Stimulated activated effector memory CD8-positive, alpha-beta T cell treated with anti-CD3 and anti-CD28 coated beads, Interleukin-12 subunit alpha, Interleukin-12 subunit beta, amount 100 ng/mL, for 72 hours (primary cell): ENCODE measurements around the gene KIF3A.

Source experiments
- ATAC-seq: fragments of 150-1000 bp; cut with Tn5 transposase; 2 replicates; pipeline ENCODE4 v1.10.0; 2021
- DNase-seq, 2 donors: peaks; one replicate each; pipeline ENCODE4 v3.0.0; 2021 to 2022; ENCODE audit warnings: low spot score in 2 of 2
- H3K27ac Mint-ChIP-seq: one replicate; pipeline ENCODE4 v1.8.0; 2022; ENCODE audit warnings: mild to moderate bottlenecking, mixed read lengths
- H3K36me3 Mint-ChIP-seq: one replicate; pipeline ENCODE4 v1.8.0; 2022; ENCODE audit warnings: mild to moderate bottlenecking, mixed read lengths
- H3K4me1 Mint-ChIP-seq: one replicate; pipeline ENCODE4 v1.8.0; 2022; ENCODE audit warnings: mixed read lengths
- H3K4me3 Mint-ChIP-seq: one replicate; pipeline ENCODE4 v1.8.0; 2022; ENCODE audit warnings: mild to moderate bottlenecking, mixed read lengths
- H3K9me3 Mint-ChIP-seq: one replicate; pipeline ENCODE4 v1.8.0; 2022; ENCODE audit warnings: mixed read lengths

Gene KIF3A

DNA sequence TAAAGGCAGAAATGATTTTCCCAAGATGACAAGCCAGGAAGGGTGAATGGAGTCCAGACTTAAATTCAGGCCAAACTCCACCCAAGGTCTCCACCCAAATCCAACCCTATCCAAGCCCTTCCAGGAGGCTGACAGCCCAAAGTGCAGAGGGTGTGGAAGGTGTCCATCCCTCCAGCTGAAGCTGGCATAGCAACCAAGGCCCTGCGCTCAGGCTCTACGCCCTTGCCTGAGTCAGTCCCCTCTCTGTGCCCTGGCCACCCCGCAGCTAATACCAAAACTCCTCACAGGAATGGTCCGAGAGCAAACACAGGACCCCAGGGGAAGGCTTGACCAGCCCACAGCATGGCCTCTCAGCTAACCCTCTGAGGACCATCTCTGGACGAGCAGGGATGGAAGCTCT lies 37.5 kb upstream of the KIF3A start:
- peak overlapping the region; percentile 34 for H3K27ac Mint-ChIP-seq
- no peak for ATAC-seq
- DNase-seq = peak in 1 of 2 donors; percentile 47
- H3K36me3 Mint-ChIP-seq = no peaks in the 10 kb centered on the region
- H3K4me3 Mint-ChIP-seq = peak overlapping the region; percentile 62
- peaks cover 45% of the 10 kb centered on the region for H3K4me1 Mint-ChIP-seq
- H3K9me3 Mint-ChIP-seq = no peaks in the 10 kb centered on the region

DNA sequence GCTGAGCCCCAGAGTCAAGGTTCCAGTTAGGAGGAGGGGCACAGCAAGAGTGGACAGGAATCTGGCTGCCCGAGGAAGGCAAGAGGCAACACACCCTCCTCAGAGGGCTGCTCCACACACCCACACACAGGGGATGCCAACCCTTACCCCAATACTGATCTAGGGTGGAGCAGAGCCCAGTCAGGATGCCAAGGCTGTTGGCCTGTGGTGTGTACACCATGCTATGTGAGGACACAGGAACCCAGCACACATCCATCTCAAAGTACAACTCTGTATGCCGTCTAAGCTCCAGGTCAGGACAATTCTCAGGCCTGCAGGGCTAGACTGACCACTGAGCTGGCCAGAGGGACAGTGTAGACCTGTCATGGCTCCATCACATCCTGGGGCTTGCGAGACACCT lies 37.1 kb upstream of the KIF3A start:
- DNase-seq = no peak
- Mint-ChIP-seq H3K4me1 (peaks cover 45% of the 10 kb centered on the region), H3K27ac (no peak overlapping the region), H3K36me3 (no peaks in the 10 kb centered on the region), H3K4me3 (no peak overlapping the region), H3K9me3 (no peaks in the 10 kb centered on the region)
- no peak for ATAC-seq

DNA sequence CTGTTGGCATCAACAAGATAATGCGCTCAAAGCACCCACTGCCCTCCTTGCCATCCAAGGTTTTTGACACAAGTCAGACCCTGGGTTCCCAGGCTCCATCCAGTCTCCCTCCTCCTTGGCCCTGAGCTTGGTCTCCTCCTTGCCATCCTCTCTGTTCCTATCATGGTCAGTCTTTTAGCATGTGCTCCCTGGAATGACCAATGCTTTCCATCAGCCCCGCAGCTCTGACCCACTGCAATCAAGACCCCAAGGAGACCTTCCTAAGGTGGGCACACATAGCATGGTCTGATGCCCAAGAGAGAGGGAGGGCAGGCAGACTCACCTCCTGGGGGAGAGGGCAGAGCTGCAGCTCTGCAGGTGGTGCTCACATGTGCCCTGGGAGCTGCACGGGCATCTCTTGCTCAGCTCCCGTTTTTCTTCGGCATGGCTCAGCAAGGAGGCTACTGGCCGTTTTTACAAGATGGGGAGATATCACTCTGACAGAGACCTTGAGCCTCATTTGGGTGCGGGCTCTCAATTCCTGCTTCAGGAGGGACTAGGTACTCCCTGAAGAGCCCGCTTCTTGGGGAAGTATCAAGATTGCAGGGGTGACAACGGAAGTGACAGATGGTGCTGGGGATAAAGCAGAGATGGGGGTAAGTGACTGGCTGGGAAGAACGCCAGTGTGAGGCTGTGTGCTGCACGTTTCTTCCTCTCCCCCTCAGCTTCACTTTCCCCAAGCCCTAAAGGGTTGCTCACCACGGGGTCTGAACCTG lies 36.4 kb upstream of the KIF3A start:
- H3K4me3 Mint-ChIP-seq = no peak overlapping the region
- peaks cover 45% of the 10 kb centered on the region for H3K4me1 Mint-ChIP-seq
- ATAC-seq (no peak), DNase-seq (peak in 1 of 2 donors; percentile 48)
- H3K9me3 Mint-ChIP-seq = no peaks in the 10 kb centered on the region
- no peak overlapping the region for H3K27ac Mint-ChIP-seq
- H3K36me3 Mint-ChIP-seq = no peaks in the 10 kb centered on the region

DNA sequence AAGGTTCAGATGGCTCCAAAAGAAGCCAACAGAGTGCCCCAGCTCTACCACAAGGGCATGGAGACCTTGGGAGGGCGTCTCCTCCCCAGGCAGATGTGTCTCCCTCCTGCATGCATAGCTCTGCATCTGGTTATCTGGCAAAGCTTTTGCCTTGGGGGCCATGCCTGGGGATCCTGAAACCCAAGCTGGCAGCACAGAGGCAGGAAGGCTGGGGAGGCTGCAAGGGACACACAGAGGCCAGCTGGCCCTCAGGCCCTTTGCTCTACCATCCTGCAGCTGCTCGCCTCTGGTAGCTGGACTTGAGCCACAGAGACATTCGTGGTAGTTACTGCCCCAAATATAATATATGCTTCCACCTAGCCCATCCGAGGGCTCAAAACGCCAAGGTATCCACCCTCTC lies 35.8 kb upstream of the KIF3A start:
- ATAC-seq = no peak
- H3K9me3 Mint-ChIP-seq = no peaks in the 10 kb centered on the region
- no peak for DNase-seq
- H3K36me3 Mint-ChIP-seq = no peaks in the 10 kb centered on the region
- peak overlapping the region; percentile 51 for H3K27ac Mint-ChIP-seq
- H3K4me1 Mint-ChIP-seq = peaks cover 41% of the 10 kb centered on the region
- no peak overlapping the region for H3K4me3 Mint-ChIP-seq

DNA sequence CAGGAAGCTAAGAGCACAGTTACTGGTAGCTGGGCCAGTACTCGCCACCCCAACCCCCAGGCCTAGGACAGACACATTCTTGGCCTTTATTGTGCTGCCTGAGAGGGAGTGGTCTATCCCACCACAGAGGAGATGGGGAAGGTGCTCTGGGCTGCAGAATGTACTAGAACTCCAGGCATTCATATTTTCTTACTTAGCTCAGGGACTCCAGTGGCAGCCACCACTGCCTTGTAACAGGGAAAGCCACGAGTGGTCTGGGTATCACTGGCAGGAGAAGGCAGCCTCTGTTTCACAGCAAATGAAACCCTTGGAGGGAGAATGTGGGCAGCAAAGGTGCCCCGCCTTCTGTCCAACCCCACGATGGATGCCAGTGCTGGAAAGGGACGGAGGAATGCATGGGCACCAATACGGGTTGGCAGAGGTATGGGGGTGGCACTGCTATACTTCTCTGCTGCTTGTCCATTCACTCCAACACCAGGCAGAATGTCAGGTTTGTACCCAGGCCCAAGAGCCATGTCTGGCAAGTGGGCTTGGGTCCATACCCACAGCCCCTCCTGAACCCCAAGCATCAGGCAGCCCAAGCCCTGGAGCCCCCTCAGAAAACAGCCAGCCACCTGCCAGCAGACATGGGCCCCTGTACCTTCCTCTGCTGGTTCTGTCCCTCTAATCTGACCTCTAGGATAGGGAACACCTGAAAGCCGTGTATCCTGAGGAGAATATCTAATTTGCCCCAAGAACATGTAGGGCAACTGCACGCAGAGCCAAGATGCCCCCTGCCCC lies 35.1 kb upstream of the KIF3A start:
- Mint-ChIP-seq H3K4me1 (peaks cover 37% of the 10 kb centered on the region), H3K36me3 (no peaks in the 10 kb centered on the region), H3K9me3 (no peaks in the 10 kb centered on the region), H3K27ac (peak overlapping the region; percentile 76), H3K4me3 (no peak overlapping the region)
- ATAC-seq (no peak), DNase-seq (no peak)

DNA sequence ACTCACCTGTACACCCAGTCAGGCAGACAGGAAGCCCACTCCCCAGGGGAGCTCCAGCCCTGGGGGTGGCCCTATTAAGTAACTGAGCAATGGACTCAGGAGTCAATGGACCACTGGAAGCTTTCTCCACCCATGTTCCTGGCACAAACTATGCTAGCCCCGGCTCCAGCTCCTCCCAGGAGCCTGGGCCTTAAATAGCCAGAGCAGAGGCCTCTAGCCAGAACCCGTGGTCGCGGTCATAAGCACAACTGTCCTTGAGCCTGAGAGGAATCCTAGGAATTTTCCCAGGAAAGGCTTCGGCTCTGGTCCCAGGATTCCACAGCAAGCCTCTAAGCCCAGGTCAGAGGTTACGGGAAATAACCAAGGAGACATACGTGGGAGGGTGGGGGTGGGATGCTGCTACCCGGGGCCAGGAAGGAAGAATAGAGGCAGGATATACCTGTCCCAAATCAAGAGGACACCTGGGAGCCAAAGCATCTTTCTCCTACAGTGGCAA lies 34.2 kb upstream of the KIF3A start:
- Mint-ChIP-seq H3K9me3 (no peaks in the 10 kb centered on the region), H3K36me3 (no peaks in the 10 kb centered on the region), H3K4me1 (peaks cover 37% of the 10 kb centered on the region), H3K4me3 (no peak overlapping the region), H3K27ac (no peak overlapping the region)
- DNase-seq (no peak), ATAC-seq (no peak)

DNA sequence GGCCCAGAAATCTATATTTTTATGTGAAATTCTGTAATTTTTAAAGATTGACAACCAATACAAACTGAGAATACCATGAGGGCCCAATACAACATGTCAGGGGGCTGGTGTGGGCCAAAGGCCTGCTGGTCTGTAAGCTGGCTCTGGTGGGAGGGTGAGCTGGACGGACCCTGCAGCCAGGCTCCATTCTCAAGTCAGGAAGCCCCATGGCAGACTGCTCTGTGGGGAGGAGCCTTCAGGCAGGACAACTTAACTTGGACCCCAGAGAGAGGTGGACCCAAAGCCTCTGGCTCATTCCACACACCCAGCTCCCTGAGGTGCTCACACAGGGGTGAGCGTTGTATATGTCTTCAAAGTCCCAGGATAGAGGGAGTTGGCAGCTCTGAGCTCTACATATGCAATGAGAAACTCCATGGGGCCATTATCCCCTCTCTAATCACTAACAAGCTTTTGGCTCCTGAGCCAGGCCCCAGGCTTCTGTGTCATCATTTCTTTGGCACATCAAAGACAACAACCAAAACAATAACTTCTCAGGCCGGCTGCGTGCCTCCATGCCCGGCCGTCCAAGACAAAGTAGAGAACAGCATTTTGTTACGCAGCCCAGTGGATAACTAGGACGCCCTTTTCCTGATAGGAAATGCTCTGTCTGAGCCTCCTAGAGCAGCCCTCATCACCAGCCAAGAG lies 33.3 kb upstream of the KIF3A start:
- DNase-seq (no peak), ATAC-seq (no peak)
- Mint-ChIP-seq H3K4me3 (no peak overlapping the region), H3K4me1 (peaks cover 29% of the 10 kb centered on the region), H3K9me3 (no peaks in the 10 kb centered on the region), H3K36me3 (no peaks in the 10 kb centered on the region), H3K27ac (no peak overlapping the region)

DNA sequence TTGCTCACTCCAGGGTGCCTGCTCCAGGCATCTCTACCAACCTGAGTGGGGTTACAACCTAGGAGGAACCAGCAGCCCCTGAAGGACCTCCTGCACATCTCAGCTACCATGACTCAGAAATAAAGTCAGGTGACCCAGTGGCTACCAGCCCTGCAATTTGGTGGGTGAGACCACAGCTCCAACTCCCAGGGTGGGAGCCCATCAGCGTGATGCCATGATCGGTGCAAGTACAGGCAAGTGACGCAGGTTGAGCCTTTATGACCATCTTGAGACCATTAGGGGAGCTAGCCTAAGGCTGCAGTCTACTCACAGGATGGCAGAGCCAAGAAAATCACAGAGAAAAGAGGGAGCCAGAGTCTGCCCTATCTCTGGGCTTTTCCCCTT lies 31.1 kb upstream of the KIF3A start:
- DNase-seq (no peak), ATAC-seq (no peak)
- Mint-ChIP-seq H3K9me3 (no peaks in the 10 kb centered on the region), H3K27ac (no peak overlapping the region), H3K4me3 (no peak overlapping the region), H3K4me1 (peaks cover 9% of the 10 kb centered on the region), H3K36me3 (peaks cover 7% of the 10 kb centered on the region)

DNA sequence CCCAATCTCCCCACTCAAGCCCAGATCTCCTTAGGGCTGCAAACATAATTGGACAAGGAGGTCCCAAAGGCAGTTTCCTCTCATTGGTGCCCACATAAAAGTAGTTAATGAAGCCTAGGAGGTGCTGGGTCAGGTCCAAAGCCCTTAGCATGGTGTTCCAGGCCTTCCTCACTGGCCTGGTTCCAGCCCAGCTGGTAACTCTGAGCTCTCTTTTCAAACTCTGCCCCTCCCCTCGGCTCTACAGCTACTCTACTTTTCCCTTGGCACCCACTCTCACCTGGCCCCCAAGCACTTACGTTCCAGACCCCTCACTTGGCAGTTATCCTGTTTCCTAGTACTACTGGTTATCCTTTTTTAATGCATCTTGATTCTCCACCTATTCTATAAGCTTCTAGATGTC lies 29.8 kb upstream of the KIF3A start:
- Mint-ChIP-seq H3K9me3 (no peaks in the 10 kb centered on the region), H3K4me3 (no peak overlapping the region), H3K4me1 (peaks cover under 1% of the 10 kb centered on the region), H3K27ac (no peak overlapping the region), H3K36me3 (peaks cover 7% of the 10 kb centered on the region)
- no peak for DNase-seq
- no peak for ATAC-seq

DNA sequence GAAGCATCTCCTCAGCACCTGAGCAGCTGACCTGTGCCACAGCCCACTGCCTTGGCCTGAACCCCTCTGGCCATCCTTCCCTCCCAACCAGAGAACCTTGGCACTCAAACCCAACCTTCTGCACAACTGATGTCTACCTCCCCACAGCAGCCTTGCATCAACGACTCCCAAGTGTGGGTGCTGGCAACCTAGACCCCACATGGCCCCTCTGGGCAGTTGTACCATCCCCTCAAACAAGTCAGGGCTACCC lies 29.4 kb upstream of the KIF3A start:
- H3K9me3 Mint-ChIP-seq = no peaks in the 10 kb centered on the region
- DNase-seq = no peak
- ATAC-seq = no peak
- peaks cover 8% of the 10 kb centered on the region for H3K36me3 Mint-ChIP-seq
- no peak overlapping the region for H3K27ac Mint-ChIP-seq
- H3K4me3 Mint-ChIP-seq = no peak overlapping the region
- H3K4me1 Mint-ChIP-seq = no peaks in the 10 kb centered on the region

DNA sequence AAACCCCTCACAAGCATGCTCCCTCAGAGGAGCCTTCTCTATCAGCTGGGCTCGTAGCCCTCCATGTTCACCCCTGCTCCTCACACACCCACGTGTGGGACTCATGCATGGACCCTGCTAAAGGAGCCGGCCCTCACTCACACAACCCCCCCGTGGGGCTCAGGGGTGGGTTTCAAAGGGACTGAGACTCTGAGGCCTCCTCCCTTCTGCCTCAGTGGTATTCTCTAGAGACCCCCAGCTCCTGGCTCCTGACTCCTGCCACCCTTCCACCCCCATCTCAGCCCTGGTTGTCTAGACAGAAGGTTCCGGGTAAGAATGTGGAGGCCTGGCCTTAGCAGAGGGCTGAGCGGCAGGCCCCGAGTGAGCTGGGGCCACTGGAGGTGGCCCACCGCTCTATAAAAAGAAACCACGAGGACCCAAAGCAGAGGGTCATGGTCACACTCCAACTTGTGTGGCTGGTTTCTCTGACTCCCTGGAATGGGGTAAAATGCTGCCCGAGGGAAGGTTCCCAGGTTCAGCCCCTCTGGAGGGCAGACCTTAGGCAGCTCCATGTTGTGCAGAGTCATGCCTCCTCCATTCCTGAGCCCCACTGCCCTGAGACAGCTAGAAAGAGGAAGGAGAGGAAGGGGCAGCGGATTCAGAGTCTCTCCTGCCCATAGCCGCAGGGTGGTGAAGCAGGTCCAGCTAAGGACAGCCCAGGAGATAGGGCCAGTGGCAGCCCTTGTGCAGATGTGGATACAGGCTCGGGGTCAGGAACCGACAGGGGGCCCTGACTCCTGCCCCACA lies 28.9 kb upstream of the KIF3A start:
- H3K4me1 Mint-ChIP-seq = no peaks in the 10 kb centered on the region
- H3K4me3 Mint-ChIP-seq = no peak overlapping the region
- H3K36me3 Mint-ChIP-seq = peaks cover 13% of the 10 kb centered on the region
- DNase-seq (no peak), ATAC-seq (no peak)
- no peaks in the 10 kb centered on the region for H3K9me3 Mint-ChIP-seq
- peak overlapping the region; percentile 23 for H3K27ac Mint-ChIP-seq

DNA sequence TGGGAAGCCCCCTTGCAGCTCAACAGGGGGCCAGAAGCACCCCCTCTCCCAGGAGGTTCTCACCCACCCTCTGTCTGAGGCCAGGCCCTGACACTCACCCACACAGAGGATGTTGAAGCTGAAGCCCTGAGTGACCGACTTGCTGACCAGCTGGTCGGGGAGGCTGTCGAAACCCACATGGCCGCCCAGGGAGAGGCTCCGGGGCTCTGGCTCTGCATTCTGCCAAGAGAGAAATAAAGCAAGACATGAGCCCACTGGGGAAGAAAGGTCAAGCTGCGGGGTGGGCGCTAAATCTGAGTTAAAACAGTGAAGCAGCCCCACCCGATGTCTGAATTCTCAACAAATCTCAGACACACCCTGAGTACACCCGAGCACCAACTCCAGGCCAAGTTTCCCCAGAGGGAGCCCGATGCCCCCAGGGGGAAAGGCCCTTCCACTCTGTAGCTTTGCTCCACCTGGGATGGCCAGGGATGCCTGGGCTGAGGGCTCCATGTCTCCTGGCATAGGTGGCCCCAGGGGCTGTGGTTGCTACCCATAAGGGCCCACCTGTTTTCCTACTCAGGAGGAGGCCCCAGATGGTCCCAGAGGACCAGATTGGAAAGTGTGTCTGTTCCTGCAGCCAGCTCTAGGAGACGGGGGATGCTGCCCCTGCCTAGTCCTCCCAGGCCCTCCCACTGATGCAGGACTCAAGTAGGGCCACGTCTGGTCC lies 28.1 kb upstream of the KIF3A start:
- peak overlapping the region; percentile 40 for H3K27ac Mint-ChIP-seq
- ATAC-seq (no peak), DNase-seq (no peak)
- H3K9me3 Mint-ChIP-seq = no peaks in the 10 kb centered on the region
- no peak overlapping the region for H3K4me3 Mint-ChIP-seq
- H3K4me1 Mint-ChIP-seq = no peaks in the 10 kb centered on the region
- H3K36me3 Mint-ChIP-seq = peaks cover 20% of the 10 kb centered on the region

DNA sequence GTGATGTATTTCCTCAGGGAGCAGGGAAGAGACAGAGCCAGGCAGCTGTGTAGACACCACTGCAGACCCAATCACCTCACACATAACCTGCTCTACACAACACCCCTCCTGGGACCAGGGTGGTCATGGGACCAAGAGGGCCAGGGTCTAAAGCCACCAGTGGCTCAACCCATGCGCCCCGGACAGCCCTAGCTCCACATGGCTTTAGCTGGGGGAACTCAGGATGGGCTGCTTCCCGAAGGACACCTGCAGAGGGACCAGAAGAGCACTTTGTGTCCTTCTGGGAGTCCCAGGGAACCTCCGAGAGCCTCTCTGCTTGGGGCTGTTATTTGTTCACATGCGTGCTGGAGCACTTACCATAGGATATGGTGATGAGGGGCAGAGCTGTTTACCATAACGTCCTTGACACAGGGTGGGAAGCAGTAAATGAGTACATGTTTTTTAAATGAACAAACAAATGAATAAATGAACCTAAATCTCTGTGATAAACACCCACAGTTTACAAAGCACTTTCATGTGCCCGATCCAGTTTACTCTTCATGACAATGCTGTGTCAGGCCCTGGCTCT lies 27.4 kb upstream of the KIF3A start:
- ATAC-seq = no peak
- H3K27ac Mint-ChIP-seq = peak overlapping the region; percentile 40
- peaks cover 24% of the 10 kb centered on the region for H3K36me3 Mint-ChIP-seq
- H3K9me3 Mint-ChIP-seq = no peaks in the 10 kb centered on the region
- DNase-seq = no peak
- H3K4me3 Mint-ChIP-seq = no peak overlapping the region
- H3K4me1 Mint-ChIP-seq = no peaks in the 10 kb centered on the region

DNA sequence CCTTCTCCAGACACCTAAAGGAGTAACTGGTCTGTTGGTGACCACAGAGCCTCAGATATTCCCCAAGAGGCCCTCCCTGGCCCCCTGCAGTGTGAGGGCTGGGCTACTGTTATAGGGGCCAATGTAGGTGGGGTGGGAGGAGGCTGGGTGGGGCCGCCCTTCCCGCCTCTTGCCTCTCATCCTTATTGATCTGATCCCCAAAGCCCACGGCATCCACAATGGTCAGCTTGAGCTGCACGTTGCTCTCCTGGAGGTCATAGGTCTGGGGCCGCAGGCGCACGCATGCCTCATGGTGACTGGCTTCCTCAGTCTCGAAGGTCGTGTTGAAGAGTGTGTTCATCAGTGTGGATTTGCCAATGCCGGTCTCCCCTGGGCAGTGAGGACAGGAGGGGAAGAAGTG lies 26.7 kb upstream of the KIF3A start:
- H3K27ac Mint-ChIP-seq = no peak overlapping the region
- ATAC-seq = no peak
- H3K4me1 Mint-ChIP-seq = no peaks in the 10 kb centered on the region
- H3K4me3 Mint-ChIP-seq = no peak overlapping the region
- peaks cover 24% of the 10 kb centered on the region for H3K36me3 Mint-ChIP-seq
- DNase-seq = no peak
- no peaks in the 10 kb centered on the region for H3K9me3 Mint-ChIP-seq
